HCT116 (cell line): ENCODE data around the gene TBC1D14. TPM values are rescaled to one million over a fixed set of nuclear protein-coding genes. Genes with fewer than 3 reads are reported as not detected.

Experiments used
- ATAC-seq: fragments of 200-7000 bp; cut with Tn5 transposase; 2 replicates; pipeline ENCODE4 v1.9.1; 2020; ENCODE audit warnings: mild to moderate bottlenecking, moderate library complexity
- BruUV-seq: library from RNA; stranded (reverse); fragments of 400-500 nt; replicated peaks from 2 replicates; lab custom pipeline; 2021; lab: Mats Ljungman, UMichigan
- CTCF ChIA-PET: fragments of 300-600 bp; sonication (Branson Sonifier 250); formaldehyde crosslinking; loops from one replicate; lab custom pipeline; 2021; ENCODE audit warnings: antibody characterized with exemption; lab: Charles Lee
- POLR2A ChIA-PET: fragments of 300-600, 350-600 bp; sonication (Branson Sonifier 250); formaldehyde crosslinking; loops from one replicate; lab custom pipeline; 2021; ENCODE audit warnings: antibody characterized with exemption; lab: Charles Lee
- RAD21 ChIA-PET, 2 experiments: fragments of 300-600 bp; sonication (Branson Sonifier 250); formaldehyde crosslinking; loops; one replicate each; lab custom pipeline; 2023; ENCODE audit warnings: low total read pairs in 2 of 2; ENCODE audit not compliant: uncharacterized antibody in 2 of 2, unreplicated experiment in 2 of 2, low non-redundant PET in 1 of 2; lab: Charles Lee
- DNase-seq: peaks from one replicate; pipeline ENCODE4 v3.0.0-alpha.2; 2010; ENCODE audit warnings: low read depth, low spot score
- H2AFZ ChIP-seq: fragments of 200-600 bp; shearing (Covaris generic), sonication (generic); 2 replicates; pipeline ENCODE4 v1.6.1; 2017; ENCODE audit warnings: low read depth, mixed run types, mixed read lengths, antibody characterized with exemption, low read length; ENCODE audit not compliant: poor library complexity, severe bottlenecking
- H3K27ac ChIP-seq: 2 replicates; pipeline ENCODE4 v1.5.1; 2012; ENCODE audit warnings: low read depth, low read length
- H3K27me3 ChIP-seq: fragments of 200-600 bp; sonication (generic); 2 replicates; pipeline ENCODE4 v1.6.1; 2016; ENCODE audit warnings: mixed run types, low read length, mixed read lengths; ENCODE audit not compliant: insufficient read depth
- H3K36me3 ChIP-seq, 2 experiments: fragments of 200-500 bp in 1 of 2; fragments of 200-600 bp in 1 of 2; sonication (Bioruptor generic) in 1 of 2; sonication (generic) in 1 of 2; 2 replicates each; pipeline versions ENCODE4 v1.5.1 to v1.6.1; 2014 to 2016; ENCODE audit warnings: low read length in 2 of 2, inconsistent platforms in 1 of 2, mixed read lengths in 1 of 2, mixed run types in 1 of 2; ENCODE audit not compliant: insufficient read depth in 2 of 2, control insufficient read depth in 1 of 2
- H3K4me1 ChIP-seq, 2 experiments: fragments of 200-600 bp in 1 of 2; sonication (generic) in 1 of 2; 2 replicates each; pipeline versions ENCODE4 v1.5.1 to v1.6.1; 2012 to 2017; ENCODE audit warnings: low read length in 2 of 2, inconsistent platforms in 1 of 2, mild to moderate bottlenecking in 1 of 2, mixed read lengths in 1 of 2, mixed run types in 1 of 2, moderate library complexity in 1 of 2; ENCODE audit not compliant: insufficient read depth in 2 of 2, control insufficient read depth in 1 of 2
- H3K4me2 ChIP-seq: fragments of 200-600 bp; sonication (generic); 2 replicates; pipeline ENCODE4 v1.6.1; 2017; ENCODE audit warnings: mixed run types, low read length, mixed read lengths
- H3K4me3 ChIP-seq, 2 experiments: fragments of 200-600 bp in 1 of 2; sonication (generic) in 1 of 2; replicated peaks in 1 of 2; 2 replicates each; pipeline ENCODE4 v1.5.1; 2011 to 2016; ENCODE audit warnings: low read length in 2 of 2, control low read depth in 1 of 2, low read depth in 1 of 2, mild to moderate bottlenecking in 1 of 2, mixed read lengths in 1 of 2, mixed run types in 1 of 2
- H3K79me2 ChIP-seq: fragments of 200-600 bp; sonication (generic); 2 replicates; pipeline ENCODE4 v1.6.1; 2017; ENCODE audit warnings: mild to moderate bottlenecking, mixed run types, low read length, moderate library complexity, mixed read lengths; ENCODE audit not compliant: insufficient read depth
- H3K9ac ChIP-seq: fragments of 200-600 bp; sonication (generic); 2 replicates; pipeline ENCODE4 v1.6.1; 2016; ENCODE audit warnings: low read length, mixed read lengths
- H3K9me2 ChIP-seq: fragments of 200-600 bp; sonication (generic), shearing (Covaris generic); 2 replicates; pipeline ENCODE4 v1.6.1; 2017; ENCODE audit warnings: mixed run types, mild to moderate bottlenecking, moderate library complexity; ENCODE audit not compliant: insufficient read depth
- H3K9me3 ChIP-seq, 2 experiments: fragments of 200-500 bp in 1 of 2; fragments of 200-600 bp in 1 of 2; sonication (Bioruptor generic) in 1 of 2; sonication (generic) in 1 of 2; 2 replicates each; pipeline ENCODE4 v1.6.1; 2014 to 2017; ENCODE audit warnings: low read length in 2 of 2, mixed read lengths in 2 of 2, inconsistent platforms in 1 of 2, low read depth in 1 of 2, mild to moderate bottlenecking in 1 of 2, mixed run types in 1 of 2, moderate library complexity in 1 of 2; ENCODE audit not compliant: control insufficient read depth in 1 of 2, insufficient read depth in 1 of 2
- H4K20me1 ChIP-seq: fragments of 200-600 bp; sonication (generic), shearing (Covaris generic); 2 replicates; pipeline ENCODE4 v1.6.1; 2017; ENCODE audit warnings: mixed run types, mild to moderate bottlenecking, moderate library complexity; ENCODE audit not compliant: insufficient read depth
- CEBPB ChIP-seq: IDR thresholded peaks from 2 replicates; pipeline ENCODE4 v1.6.1; 2012; ENCODE audit warnings: low read depth
- CTCF ChIP-seq, 3 experiments: fragments of 200-600 bp in 1 of 3; sonication (generic) in 1 of 3; IDR thresholded peaks in 2 of 3; conservative IDR thresholded peaks in 1 of 3; 2 replicates each; pipeline ENCODE4 v1.5.1; 2012 to 2017; ENCODE audit warnings: low read depth in 2 of 3, low read length in 2 of 3, antibody characterized with exemption in 1 of 3, borderline replicate concordance in 1 of 3, control low read depth in 1 of 3, mild to moderate bottlenecking in 1 of 3, mixed read lengths in 1 of 3, mixed run types in 1 of 3, moderate library complexity in 1 of 3; ENCODE audit not compliant: insufficient read depth in 1 of 3
- EGR1 ChIP-seq: IDR thresholded peaks from 2 replicates; pipeline ENCODE4 v1.6.1; 2012; ENCODE audit warnings: low read depth
- ELF1 ChIP-seq: IDR thresholded peaks from 2 replicates; pipeline ENCODE4 v1.6.1; 2012; ENCODE audit warnings: low read depth, borderline replicate concordance
- EZH2 ChIP-seq: fragments of 200-600 bp; sonication (generic); IDR thresholded peaks from 2 replicates; pipeline ENCODE4 v1.6.1; 2017; ENCODE audit warnings: antibody characterized with exemption, mixed run types
- FOSL1 ChIP-seq: IDR thresholded peaks from 2 replicates; pipeline ENCODE4 v1.6.1; 2012; ENCODE audit warnings: low read depth
- JUND ChIP-seq: IDR thresholded peaks from 2 replicates; pipeline ENCODE4 v1.6.1; 2012
- MAX ChIP-seq: IDR thresholded peaks from 2 replicates; pipeline ENCODE4 v1.6.1; 2012
- POLR2A ChIP-seq: IDR thresholded peaks from 2 replicates; pipeline ENCODE4 v1.7.0; 2011; ENCODE audit warnings: borderline replicate concordance; ENCODE audit not compliant: insufficient read depth, insufficient read length; ENCODE audit errors: extremely low read depth
- POLR2AphosphoS5 ChIP-seq: IDR thresholded peaks from 2 replicates; pipeline ENCODE4 v1.6.1; 2011; ENCODE audit warnings: mild to moderate bottlenecking, low read depth, low read length, moderate library complexity
- RAD21 ChIP-seq: IDR thresholded peaks from 2 replicates; pipeline ENCODE4 v1.6.1; 2012; ENCODE audit warnings: low read depth, mild to moderate bottlenecking
- REST ChIP-seq: IDR thresholded peaks from 2 replicates; pipeline ENCODE4 v1.6.1; 2012; ENCODE audit warnings: low read depth
- SP1 ChIP-seq: IDR thresholded peaks from 2 replicates; pipeline ENCODE4 v1.6.1; 2012; ENCODE audit warnings: low read depth
- SRF ChIP-seq: IDR thresholded peaks from 2 replicates; pipeline ENCODE4 v1.6.1; 2012; ENCODE audit warnings: low read depth
- TCF7L2 ChIP-seq: IDR thresholded peaks from 2 replicates; pipeline ENCODE4 v1.7.0; 2011; ENCODE audit warnings: borderline replicate concordance, inconsistent platforms; ENCODE audit not compliant: insufficient read depth, insufficient read length; ENCODE audit errors: extremely low read depth
- YY1 ChIP-seq: IDR thresholded peaks from 2 replicates; pipeline ENCODE4 v1.6.1; 2011; ENCODE audit warnings: low read length, low read depth, moderate library complexity, mild to moderate bottlenecking; ENCODE audit not compliant: insufficient replicate concordance; ENCODE audit errors: extremely low read depth
- ZBTB33 ChIP-seq: IDR thresholded peaks from 2 replicates; pipeline ENCODE4 v1.6.1; 2011; ENCODE audit warnings: mild to moderate bottlenecking, low read length, moderate library complexity; ENCODE audit not compliant: insufficient replicate concordance; ENCODE audit errors: extremely low read depth
- ZFX ChIP-seq: fragments of 450-650 bp; IDR thresholded peaks from 2 replicates; pipeline ENCODE4 v1.6.1; 2017
- ZNF274 ChIP-seq: fragments of 200-500 bp; sonication (Bioruptor generic); IDR thresholded peaks from 2 replicates; pipeline ENCODE4 v1.6.1; 2014; ENCODE audit warnings: mild to moderate bottlenecking, low read depth, low read length, inconsistent platforms
- intact Hi-C: fragments of 100-400 bp; cut with micrococcal nuclease; formaldehyde crosslinking; loops from 2 replicates; pipeline ENCODE4 v1.10.0; 2022
- total RNA-seq: library from RNA; stranded (reverse); gene quantifications from one replicate; pipeline ENCODE4 v1.2.1, GENCODE V29; 2021; ENCODE audit not compliant: unreplicated experiment

Gene TBC1D14
- total RNA-seq, 1 experiment from 2014 or later, result 62.9 TPM

GRCh38 chr4:7045961-7046921 is 136.6 kb downstream of the TBC1D14 start:
- no peaks in the 10 kb centered on the region for H4K20me1 ChIP-seq
- no peaks in the 10 kb centered on the region for H3K9me2 ChIP-seq
- H3K9me3 ChIP-seq, result no peaks in the 10 kb centered on the region
- no peak for ATAC-seq
- H3K9ac ChIP-seq, result no peak overlapping the region
- ChIA-PET CTCF (no interaction called here), RAD21 (interaction anchor here in 1 of 2 experiments (0.6 kb wide), 1 partner anchor 573 kb away, joined by 6 read pairs; no protein-coding TSS in a partner anchor), POLR2A (no interaction called here)
- H3K79me2 ChIP-seq, result peaks cover 52% of the 10 kb centered on the region
- H3K36me3 ChIP-seq, result no peaks in the 10 kb centered on the region
- no TSS peak for BruUV-seq
- H2AFZ ChIP-seq, result no peak overlapping the region
- no peak overlapping the region for H3K4me3 ChIP-seq
- peaks cover 12 to 22% of the 10 kb centered on the region in 2 experiments; a peak in 2 of 4 replicates for H3K4me1 ChIP-seq
- H3K4me2 ChIP-seq, result no peak overlapping the region
- no peak for DNase-seq
- intact Hi-C loops, result no loop called here
- no peak overlapping the region for H3K27ac ChIP-seq
- no peaks in the 10 kb centered on the region for H3K27me3 ChIP-seq
- TF ChIP-seq RAD21 (no peak), CEBPB (no peak), EZH2 (no peak), ELF1 (no peak), REST (no peak), CTCF (IDR thresholded peaks at IDR 0.05 in 2 of 3, conservative IDR thresholded peaks at IDR 0.05 in 1 of 3; ENCODE audit: borderline replicate concordance in 1 of 3, insufficient read depth in 1 of 3, low read depth in 2 of 3, low read length in 2 of 3) (no peak), YY1 (no peak), SP1 (no peak), FOSL1 (no peak), ZNF274 (no peak), EGR1 (no peak), ZBTB33 (no peak), POLR2A (no peak), JUND (no peak), TCF7L2 (no peak), ZFX (no peak), MAX (no peak), POLR2AphosphoS5 (no peak), SRF (no peak)
